GM18505 (cell line): ENCODE results near the gene MAGI1.
"Not testable (repeated sequence)": the region's sequence is repeated elsewhere in the genome, so short reads cannot be mapped to it uniquely, and the experiment has no call there.

Experiments used
- ATAC-seq: cut with Tn5 transposase; IDR thresholded peaks from one replicate; pipeline ENCODE4 v1.9.1; 2021; ENCODE audit not compliant: unreplicated experiment
- POLR2A ChIP-seq: IDR thresholded peaks from 4 replicates; pipeline ENCODE4 v1.6.1; 2011; ENCODE audit warnings: borderline replicate concordance; ENCODE audit not compliant: insufficient read depth, insufficient read length; ENCODE audit errors: extremely low read depth

Gene MAGI1

DNA sequence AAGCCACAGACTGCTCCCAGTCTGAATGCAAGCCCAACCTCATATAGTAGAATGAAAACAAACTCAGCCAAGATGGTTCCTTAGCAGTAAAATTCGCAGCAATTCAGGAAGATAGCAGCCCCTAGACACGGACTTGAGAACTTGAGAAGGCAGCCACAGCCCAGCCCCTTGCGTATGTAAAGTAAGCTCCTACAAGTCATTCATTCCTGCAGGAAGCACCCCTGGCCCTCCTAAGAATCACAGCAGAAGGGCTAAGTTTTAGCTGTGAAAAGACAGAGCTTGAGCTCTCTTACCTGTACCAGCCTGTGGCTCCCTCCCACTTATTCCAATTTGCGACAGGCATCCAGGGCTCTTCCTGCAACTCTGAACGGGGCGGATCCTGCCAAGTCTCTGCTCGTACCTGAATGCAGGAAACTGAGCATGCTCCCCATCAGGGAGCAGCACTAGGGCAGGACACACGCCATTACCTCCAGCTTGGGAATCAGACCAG is 136.4 kb downstream of the MAGI1 start:
- TF ChIP-seq POLR2A, result no peak
- ATAC-seq, result no peak

DNA sequence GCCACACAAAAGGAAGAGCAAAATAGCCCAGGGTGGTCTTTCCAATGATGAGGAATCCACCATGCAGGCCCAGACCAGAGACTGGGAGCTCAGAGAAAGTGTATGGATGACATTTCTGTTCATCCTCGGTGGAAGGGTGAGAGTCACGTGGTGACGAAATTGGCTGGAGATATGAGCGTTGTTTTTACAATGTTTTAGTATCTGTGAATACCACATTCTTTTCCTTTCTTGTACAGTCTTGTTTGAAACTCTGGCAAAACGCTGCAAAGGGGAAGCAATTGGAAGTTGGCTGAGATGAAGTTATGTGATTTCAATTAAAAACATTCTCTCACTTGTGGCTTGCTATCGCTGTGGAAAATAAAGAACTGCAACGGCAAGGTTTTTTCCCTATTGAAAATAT is 137.5 kb downstream of the MAGI1 start:
- no peak for TF ChIP-seq POLR2A
- no peak for ATAC-seq

DNA sequence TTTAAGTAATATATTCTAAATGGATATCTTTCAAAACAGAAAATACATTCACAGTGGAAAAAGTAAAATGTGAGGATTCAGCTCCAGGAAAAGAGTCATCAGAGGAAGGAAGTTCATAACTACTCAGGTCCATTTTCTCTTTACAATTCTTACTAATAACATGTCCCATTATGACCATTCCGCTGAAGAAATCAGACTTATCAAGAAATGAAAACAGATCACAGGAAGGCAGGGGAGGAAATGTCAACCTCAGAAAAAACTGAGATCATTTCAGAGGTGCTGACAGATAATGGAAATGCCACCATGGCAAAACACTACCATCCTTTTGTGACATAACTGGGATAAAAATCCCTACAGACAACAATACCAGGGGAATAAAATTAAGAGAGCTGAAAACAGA is 139.5 kb downstream of the MAGI1 start:
- TF ChIP-seq POLR2A, result no peak
- ATAC-seq, result no peak

DNA sequence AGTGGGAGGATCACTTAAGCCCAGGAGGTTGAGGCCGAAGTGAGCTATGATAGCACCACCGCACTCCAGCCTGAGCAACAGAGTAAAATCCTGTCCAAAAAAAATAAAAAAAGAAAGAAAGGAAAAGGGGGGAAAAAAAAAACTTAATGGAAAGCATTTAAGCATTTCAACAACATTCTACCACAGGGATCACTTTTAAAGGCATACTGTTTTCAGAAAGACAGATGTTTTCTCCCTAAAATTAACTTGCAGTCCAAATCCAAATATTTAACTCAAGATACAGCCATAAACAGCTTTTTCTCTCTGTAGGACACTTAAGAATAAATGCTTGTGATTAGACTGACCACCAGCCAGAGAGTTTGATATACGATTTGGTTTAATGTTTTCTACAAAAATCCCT is 141.0 kb downstream of the MAGI1 start:
- no peak for TF ChIP-seq POLR2A
- ATAC-seq, result no peak

DNA sequence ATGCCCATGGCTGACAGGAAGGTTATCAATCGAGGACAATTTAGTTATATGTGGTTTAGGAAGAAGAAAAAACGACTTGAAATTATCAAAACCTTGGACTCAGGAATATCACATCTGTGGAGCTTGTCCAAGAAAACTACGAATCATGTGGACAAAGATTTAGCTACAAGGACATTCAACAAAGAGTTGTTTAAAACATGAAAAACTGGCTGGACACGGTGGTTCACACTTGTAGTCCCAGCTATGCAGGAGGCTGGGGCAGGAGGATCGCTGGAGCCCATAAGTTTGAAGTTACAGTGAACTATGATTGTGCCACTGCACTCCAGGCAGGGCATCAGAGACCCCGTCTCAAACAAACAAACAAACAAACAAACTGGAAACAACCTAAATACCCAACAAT is 142.4 kb downstream of the MAGI1 start:
- no peak for TF ChIP-seq POLR2A
- no peak for ATAC-seq

DNA sequence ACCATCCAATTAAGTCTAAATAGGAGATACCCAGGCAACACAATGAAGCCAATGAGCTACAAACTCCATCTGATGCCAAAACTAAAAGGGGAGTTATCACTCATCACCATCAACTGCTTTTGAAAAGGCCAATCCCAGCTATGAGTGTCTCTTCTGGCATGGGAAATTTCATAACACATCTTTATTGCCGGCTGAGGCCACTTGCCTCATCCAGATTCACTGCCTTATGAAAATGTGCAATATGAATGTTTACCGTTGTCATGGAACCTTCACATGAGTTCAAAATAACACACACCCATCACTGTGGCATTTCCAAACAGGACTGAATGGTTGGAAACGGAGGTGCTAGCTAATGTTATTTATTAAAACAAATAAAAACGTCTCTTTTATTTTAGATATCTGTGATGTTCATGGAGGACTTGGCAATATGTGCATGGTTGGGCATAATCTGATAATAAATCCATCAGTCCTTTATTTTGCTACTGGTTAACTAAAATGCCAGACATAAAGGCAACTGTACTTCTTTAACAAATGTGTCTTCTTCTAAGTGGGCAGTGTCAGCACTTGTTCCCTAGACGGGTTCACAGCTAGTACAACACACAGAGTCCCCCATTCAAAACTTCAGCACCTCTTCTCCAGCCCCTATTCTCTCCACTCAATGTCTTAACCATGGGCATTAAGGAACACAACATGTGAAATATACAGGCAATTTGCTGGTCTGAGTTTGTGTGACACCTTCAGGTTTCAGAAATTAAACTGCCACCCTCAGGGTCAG is 143.9 kb downstream of the MAGI1 start:
- no peak for ATAC-seq
- TF ChIP-seq POLR2A, result no peak

DNA sequence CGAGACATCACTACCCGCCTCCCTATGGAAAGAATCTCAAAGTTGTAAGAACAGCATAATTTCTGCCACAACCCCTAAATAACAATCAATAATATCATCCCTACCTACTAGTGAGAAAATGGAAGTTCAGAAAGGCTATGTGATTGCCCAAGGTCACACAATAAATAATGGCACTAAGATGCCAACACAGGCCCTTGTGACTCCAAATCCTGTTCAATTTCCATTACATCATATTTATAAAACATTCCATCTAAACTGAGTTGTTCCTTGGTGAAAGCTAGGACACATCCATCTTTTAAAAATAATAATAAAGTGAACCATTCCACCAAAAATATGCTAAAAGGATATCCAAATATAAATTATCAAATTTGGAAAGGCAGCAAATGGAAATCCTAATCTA is 144.6 kb downstream of the MAGI1 start:
- no peak for ATAC-seq
- no peak for TF ChIP-seq POLR2A

DNA sequence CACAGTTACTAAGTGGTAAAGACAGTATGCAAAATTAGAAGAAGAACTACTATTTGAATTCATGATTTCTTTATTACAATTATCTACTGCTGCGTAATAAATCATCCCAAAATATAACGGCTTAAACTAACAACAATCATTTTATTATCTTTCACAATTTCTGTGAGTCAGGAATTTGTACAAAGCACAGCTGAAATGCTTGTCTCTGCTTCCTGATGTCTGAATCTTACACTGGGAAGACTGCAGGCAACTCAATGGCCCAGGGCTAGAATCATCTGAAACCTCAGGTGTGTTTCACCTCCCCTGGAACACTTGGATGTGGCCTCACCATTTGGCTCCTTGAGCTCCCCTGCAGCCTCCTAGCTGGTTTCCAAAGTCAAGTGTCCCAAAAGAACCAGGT is 145.1 kb downstream of the MAGI1 start:
- no peak for TF ChIP-seq POLR2A
- ATAC-seq, result no peak

DNA sequence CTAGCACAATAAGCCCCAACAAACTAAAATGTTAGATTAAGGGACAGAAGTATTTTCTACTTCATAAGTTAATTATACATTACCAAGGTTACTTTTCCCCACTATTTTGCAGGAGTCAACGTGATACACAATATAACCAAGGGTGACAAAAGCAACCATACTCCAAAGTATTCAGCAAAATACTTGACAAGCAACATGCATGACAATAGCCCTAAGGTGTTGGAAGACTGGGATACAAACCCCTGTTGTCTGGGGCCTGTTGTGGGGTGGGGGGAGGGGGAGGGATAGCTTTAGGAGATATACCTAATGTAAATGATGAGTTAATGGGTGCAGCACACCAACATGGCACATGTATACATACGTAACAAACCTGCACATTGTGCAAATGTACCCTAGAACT is 147.2 kb downstream of the MAGI1 start:
- ATAC-seq, result not testable (repeated sequence)

DNA sequence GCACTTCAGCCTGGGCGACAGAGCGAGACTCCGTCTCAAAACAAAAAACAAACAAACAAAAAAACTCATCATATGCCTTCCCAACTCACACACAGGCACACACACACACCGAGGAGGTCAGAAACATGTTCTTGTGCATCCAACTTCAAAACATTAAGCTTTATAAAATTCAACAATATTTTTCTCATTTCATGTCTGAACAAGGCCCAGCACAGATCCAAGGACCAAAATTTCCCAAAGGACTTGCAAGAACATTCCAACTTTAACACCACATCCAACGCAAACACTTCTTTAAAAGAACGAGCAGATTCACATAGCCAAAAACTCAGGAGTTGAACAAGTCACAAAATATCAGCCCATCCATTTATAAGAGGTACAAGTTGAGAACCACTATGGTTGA is 148.4 kb downstream of the MAGI1 start:
- no peak for ATAC-seq
- TF ChIP-seq POLR2A, result no peak

DNA sequence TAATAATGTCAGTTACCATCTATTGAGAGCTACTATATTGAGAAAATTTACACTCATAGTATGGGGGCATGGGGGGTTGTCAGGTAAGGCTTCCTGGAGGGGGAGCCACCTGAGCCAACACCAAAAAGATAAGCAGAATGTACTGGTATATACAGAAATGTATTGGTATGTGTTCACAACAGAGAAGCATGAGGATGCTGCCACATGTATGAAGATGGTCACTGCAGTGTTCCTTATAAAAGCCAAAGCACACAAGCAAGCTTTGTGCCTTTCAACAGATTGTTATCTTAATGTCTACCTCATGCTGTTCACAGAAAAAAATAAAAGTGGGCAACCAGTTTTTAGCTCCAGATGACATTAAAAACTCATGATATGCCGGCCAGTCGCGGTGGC is 149.0 kb downstream of the MAGI1 start:
- no peak for ATAC-seq
- TF ChIP-seq POLR2A, result no peak

DNA sequence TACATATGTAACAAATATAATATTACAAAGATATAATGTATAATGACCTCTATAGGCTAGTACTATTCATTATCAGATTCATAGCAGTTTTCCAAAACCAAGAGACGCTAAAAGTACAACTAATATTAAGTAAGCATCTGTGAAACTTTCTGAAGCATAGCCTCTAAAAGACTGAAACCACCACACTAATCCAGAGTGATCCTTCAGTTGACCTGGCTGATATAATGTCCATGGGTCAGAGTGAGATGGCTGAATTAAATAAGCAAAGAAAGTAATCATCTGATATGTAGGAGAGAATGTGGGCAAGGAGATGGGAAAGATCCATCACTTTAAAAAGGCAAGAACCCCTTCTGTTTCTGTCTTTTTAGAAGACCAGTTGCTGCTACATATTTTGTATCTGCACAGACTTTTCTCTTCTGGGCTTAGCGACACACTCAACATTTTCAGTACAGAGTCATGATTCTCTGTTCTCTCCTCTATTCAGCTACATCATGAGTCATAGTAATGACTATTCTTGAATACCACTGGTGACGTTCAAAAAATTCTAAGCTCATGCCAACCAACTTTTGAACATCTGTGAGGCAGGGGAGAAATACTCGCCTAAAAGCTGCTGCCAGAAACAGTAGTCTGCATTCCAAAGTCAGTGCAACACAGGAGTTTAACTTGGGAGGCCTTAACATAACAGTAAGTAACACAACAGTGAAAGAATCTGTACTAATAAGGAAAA is 149.6 kb downstream of the MAGI1 start:
- no peak for ATAC-seq
- no peak for TF ChIP-seq POLR2A

DNA sequence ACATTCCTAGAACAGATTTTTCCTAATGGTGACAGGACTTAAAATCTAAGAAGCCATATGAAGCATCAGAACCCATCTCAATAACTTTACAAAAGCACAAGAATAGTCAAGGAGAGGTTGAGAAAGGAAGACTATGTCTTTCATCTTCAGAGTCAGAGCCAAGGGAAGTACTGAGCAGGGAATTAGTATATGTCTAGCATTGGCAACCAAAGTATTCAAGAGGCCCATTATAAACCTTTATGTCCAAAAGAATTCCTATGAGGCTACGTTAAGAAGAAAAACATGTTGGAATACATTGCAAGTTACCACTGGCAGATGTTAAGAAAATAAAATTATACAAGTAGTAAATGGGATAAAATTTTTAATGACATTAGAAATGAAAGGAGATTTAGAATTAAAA is 150.5 kb downstream of the MAGI1 start:
- no peak for TF ChIP-seq POLR2A
- ATAC-seq, result no peak

DNA sequence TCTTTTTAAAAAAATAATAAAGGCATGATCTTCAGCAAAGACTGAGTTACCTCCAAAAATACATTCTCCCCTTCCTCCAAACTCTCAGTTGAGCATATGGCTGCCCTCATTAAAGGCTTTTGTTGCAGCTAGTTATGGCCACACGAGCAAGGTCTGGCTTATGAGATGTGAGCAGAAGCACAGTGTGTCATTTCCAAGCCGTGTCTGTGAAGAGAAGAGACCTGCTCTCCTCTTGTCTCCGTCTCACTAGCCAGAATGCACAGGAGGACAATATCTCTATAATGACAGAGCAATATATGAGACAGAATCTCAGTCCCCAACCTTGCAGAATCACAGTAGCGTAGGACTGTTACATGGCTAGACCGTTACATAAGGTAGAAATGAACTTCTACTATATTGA is 152.3 kb downstream of the MAGI1 start:
- no peak for ATAC-seq
- no peak for TF ChIP-seq POLR2A

DNA sequence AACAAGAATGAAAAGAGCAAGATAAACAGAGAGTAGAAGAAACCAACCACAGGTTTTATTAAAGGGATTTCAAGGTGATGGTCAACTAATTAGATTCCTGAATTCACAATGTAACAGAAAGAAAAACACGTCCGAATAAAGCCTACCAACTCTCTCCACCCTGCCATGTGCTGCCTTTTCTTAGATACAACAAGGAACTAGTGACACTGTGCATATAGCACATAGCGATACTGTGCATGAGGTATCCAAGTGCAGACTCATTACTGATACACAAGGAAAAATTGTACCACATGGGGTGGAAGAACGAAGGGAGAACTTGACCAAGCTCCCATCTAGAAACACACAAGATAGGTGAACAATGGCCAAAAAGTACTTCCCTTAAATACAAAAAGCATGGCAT is 154.6 kb downstream of the MAGI1 start:
- ATAC-seq, result no peak
- no peak for TF ChIP-seq POLR2A

DNA sequence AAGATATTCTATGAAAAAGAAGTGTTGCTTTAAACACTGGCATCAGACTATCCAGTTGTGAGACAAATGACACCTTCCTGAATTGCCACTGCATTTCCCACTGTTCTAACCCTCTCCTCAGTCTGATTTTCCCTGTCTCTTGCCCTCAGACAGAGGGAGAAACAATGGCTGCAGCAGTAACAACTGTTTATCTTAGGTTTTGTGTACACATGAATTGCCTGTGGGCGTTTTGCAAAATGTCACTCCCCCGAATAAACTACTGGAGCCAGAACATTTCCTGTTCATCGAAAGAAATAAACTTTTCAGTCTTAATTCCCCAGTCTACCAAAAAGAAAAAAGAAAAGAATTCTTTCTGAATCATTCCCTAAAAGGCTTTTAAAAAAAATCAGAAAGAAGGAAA is 155.1 kb downstream of the MAGI1 start:
- no peak for ATAC-seq
- no peak for TF ChIP-seq POLR2A
